ENCODE data around the gene CCDC141.

Gene CCDC141

GRCh38 chr2:178870703-178871102 is 179.2 kb downstream of the CCDC141 start:
- H3K4me3 ChIP-seq (replicated peaks; ENCODE audit: insufficient read depth, low read length) = no peak overlapping the region
- no peak overlapping the region for H3K27ac ChIP-seq (replicated peaks)
- peaks cover 2% of the 10 kb centered on the region for H3K27me3 ChIP-seq (ENCODE audit: insufficient read depth, poor library complexity, severe bottlenecking)
- no peak for DNase-seq (ENCODE audit: low read depth in 1 of 2, low spot score in 1 of 2)
- TF ChIP-seq REST (IDR thresholded peaks at IDR 0.05; ENCODE audit: insufficient replicate concordance, low read depth) (no peak), CTCF (IDR thresholded peaks at IDR 0.05; ENCODE audit: insufficient read depth, low read length) (no peak), POLR2AphosphoS5 (IDR thresholded peaks at IDR 0.05; ENCODE audit: low read depth) (no peak), GABPA (IDR thresholded peaks at IDR 0.05; ENCODE audit: low read depth) (no peak), SPI1 (IDR thresholded peaks at IDR 0.05; ENCODE audit: borderline replicate concordance, low read depth) (no peak)

- no peak for DNase-seq (ENCODE audit: low read depth in 1 of 2, low spot score in 1 of 2)
- H3K27me3 ChIP-seq (ENCODE audit: insufficient read depth, poor library complexity, severe bottlenecking) = peaks cover 2% of the 10 kb centered on the region
- no peak overlapping the region for H3K27ac ChIP-seq (replicated peaks)
- no peak overlapping the region for H3K4me3 ChIP-seq (replicated peaks; ENCODE audit: insufficient read depth, low read length)
- no peak for TF ChIP-seq POLR2AphosphoS5 (IDR thresholded peaks at IDR 0.05; ENCODE audit: low read depth)
- TF ChIP-seq CTCF (IDR thresholded peaks at IDR 0.05; ENCODE audit: insufficient read depth, low read length) = no peak
- no peak for TF ChIP-seq SPI1 (IDR thresholded peaks at IDR 0.05; ENCODE audit: borderline replicate concordance, low read depth)
- no peak for TF ChIP-seq REST (IDR thresholded peaks at IDR 0.05; ENCODE audit: insufficient replicate concordance, low read depth)
- no peak for TF ChIP-seq GABPA (IDR thresholded peaks at IDR 0.05; ENCODE audit: low read depth)
Observed at GRCh38 chr2:178865999-178866398, 183.9 kb downstream of the CCDC141 start.

- no peak overlapping the region for H3K4me3 ChIP-seq (replicated peaks; ENCODE audit: insufficient read depth, low read length)
- TF ChIP-seq REST (IDR thresholded peaks at IDR 0.05; ENCODE audit: insufficient replicate concordance, low read depth) (no peak), POLR2AphosphoS5 (IDR thresholded peaks at IDR 0.05; ENCODE audit: low read depth) (no peak), SPI1 (IDR thresholded peaks at IDR 0.05; ENCODE audit: borderline replicate concordance, low read depth) (no peak), CTCF (IDR thresholded peaks at IDR 0.05; ENCODE audit: insufficient read depth, low read length) (no peak), GABPA (IDR thresholded peaks at IDR 0.05; ENCODE audit: low read depth) (no peak)
- no peak overlapping the region for H3K27ac ChIP-seq (replicated peaks)
- no peak for DNase-seq (ENCODE audit: low read depth in 1 of 2, low spot score in 1 of 2)
- peaks cover 2% of the 10 kb centered on the region for H3K27me3 ChIP-seq (ENCODE audit: insufficient read depth, poor library complexity, severe bottlenecking)
Observed at GRCh38 chr2:178865146-178865936, 184.6 kb downstream of the CCDC141 start.
